GM23338 (cell line): ENCODE results near the gene MBD5.

Experiments
- EZH2phosphoT487 ChIP-seq: fragments of 200-600 bp; sonication (generic); IDR thresholded peaks from one replicate; pipeline ENCODE4 v1.8.1; 2018; ENCODE audit warnings: antibody characterized with exemption; ENCODE audit not compliant: unreplicated experiment
- TF ChIP-seq, protein P1 (sequence below), 2 experiments: fragments of 200-600 bp in 1 of 2; sonication (generic) in 1 of 2; conservative IDR thresholded peaks; 2 replicates each; pipeline versions ENCODE4 v1.5.1 to v1.6.1; 2016 to 2017; ENCODE audit warnings: antibody characterized with exemption in 2 of 2, low read depth in 2 of 2, mild to moderate bottlenecking in 2 of 2, moderate library complexity in 1 of 2

GRCh38 chr2:148299616-148300015 is 278.7 kb downstream of the MBD5 start:
- TF ChIP-seq, protein P1, sequence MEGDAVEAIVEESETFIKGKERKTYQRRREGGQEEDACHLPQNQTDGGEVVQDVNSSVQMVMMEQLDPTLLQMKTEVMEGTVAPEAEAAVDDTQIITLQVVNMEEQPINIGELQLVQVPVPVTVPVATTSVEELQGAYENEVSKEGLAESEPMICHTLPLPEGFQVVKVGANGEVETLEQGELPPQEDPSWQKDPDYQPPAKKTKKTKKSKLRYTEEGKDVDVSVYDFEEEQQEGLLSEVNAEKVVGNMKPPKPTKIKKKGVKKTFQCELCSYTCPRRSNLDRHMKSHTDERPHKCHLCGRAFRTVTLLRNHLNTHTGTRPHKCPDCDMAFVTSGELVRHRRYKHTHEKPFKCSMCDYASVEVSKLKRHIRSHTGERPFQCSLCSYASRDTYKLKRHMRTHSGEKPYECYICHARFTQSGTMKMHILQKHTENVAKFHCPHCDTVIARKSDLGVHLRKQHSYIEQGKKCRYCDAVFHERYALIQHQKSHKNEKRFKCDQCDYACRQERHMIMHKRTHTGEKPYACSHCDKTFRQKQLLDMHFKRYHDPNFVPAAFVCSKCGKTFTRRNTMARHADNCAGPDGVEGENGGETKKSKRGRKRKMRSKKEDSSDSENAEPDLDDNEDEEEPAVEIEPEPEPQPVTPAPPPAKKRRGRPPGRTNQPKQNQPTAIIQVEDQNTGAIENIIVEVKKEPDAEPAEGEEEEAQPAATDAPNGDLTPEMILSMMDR (conservative IDR thresholded peaks at IDR 0.05; ENCODE audit: low read depth in 2 of 2): no peak
- no peak for TF ChIP-seq EZH2phosphoT487
